HG02870 (cell line): ENCODE data around the gene GPX4.

Experiments
- ATAC-seq: cut with Tn5 transposase; IDR thresholded peaks from one replicate; pipeline ENCODE4 v1.9.1; 2021; ENCODE audit warnings: mild to moderate bottlenecking, moderate library complexity; ENCODE audit not compliant: unreplicated experiment

Gene GPX4, protein sequence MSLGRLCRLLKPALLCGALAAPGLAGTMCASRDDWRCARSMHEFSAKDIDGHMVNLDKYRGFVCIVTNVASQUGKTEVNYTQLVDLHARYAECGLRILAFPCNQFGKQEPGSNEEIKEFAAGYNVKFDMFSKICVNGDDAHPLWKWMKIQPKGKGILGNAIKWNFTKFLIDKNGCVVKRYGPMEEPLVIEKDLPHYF

DNA sequence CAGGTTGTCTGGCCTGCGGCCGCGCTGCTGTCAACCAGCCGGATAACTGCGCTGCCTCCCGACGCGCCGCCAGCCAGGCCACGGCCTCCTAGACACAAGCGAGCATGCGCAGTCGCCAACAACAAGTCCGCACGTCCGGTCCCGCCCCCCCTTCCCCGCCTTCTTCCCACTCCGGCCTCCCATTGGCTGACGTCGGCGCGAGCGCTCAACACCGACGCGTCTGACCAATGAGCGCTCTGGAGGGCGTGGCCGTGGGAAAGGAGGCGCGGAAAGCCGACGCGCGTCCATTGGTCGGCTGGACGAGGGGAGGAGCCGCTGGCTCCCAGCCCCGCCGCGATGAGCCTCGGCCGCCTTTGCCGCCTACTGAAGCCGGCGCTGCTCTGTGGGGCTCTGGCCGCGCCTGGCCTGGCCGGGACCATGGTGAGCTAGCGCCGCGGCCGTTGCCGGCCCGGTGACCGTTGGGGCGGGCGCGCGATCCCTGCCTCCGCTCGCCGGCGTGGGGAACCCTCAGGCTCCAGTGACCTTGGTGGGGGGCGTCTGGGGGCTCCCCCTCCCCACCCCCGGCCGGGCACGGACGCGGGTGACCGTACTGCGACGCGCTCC lies at the start of gene GPX4:
TSS of gene GPX4 (plus strand) at position 287 of the 603 bp plus-strand sequence. CDS start at position 337, 50 bp downstream.
- ATAC-seq, result peak; percentile 81

DNA sequence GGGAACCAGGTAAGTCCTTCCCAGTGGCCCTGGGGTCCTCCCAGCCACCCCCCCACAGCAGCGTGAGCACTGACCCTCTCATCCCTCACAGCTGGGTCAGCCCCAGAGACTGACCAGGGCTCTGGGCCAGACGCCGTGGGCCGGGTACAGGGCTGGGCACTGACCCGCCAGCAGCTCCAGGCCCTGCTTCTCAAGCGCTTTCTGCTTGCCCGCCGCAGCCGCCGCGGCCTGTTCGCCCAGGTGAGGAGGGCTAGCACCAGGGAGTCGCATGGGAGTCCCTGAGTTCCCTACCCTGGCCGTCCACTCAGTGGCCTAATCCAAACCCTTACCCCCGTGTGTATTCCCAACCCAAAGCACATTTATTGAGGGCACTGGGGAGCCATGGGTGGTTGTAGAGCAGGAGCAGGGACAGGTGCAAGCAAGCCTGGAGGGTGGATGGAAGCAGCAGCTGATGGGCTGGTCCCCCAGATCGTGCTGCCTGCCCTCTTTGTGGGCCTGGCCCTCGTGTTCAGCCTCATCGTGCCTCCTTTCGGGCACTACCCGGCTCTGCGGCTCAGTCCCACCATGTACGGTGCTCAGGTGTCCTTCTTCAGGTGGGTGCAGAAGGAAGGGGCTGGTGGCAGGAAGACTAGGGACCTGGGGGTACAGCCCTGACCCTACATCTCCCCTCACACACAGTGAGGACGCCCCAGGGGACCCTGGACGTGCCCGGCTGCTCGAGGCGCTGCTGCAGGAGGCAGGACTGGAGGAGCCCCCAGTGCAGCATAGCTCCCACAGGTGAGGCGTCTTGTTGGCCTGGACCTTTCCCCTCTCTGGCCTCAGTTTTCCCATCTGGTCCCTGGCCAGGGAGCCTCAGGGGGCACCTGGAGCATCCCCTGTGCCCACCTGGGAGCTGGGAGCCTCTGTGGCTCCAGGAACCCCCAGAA lies 49.4 kb upstream of the GPX4 start:
- ATAC-seq, result no peak

DNA sequence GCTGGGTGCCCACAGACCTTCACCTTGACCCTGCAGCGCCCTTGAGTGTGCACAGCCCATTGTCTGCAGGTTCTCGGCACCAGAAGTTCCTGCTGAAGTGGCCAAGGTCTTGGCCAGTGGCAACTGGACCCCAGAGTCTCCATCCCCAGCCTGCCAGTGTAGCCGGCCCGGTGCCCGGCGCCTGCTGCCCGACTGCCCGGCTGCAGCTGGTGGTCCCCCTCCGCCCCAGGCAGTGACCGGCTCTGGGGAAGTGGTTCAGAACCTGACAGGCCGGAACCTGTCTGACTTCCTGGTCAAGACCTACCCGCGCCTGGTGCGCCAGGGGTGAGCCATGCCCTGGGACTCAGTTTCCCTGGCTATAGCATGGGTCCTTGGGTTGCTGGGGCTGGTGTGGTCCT lies 48.8 kb upstream of the GPX4 start:
- ATAC-seq, result no peak

DNA sequence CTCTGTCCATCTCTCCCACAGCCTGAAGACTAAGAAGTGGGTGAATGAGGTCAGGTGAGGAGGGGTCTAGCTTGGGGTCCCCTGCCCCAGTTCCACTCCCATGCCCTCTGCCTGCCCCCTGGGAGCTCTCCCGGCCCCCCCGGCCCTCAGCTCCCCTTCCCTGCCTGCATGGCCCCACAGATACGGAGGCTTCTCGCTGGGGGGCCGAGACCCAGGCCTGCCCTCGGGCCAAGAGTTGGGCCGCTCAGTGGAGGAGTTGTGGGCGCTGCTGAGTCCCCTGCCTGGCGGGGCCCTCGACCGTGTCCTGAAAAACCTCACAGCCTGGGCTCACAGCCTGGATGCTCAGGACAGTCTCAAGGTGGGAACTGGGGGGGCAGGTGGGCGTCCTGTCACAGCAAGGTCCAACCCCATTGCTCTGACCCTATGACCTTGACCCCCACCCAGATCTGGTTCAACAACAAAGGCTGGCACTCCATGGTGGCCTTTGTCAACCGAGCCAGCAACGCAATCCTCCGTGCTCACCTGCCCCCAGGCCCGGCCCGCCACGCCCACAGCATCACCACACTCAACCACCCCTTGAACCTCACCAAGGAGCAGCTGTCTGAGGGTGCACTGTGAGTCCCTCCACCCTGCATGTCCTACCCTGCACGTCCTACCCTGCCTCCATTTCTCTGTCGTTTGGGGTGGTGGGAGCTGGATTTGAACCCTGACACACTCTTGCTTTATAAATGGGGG lies 47.7 kb upstream of the GPX4 start:
- no peak for ATAC-seq

DNA sequence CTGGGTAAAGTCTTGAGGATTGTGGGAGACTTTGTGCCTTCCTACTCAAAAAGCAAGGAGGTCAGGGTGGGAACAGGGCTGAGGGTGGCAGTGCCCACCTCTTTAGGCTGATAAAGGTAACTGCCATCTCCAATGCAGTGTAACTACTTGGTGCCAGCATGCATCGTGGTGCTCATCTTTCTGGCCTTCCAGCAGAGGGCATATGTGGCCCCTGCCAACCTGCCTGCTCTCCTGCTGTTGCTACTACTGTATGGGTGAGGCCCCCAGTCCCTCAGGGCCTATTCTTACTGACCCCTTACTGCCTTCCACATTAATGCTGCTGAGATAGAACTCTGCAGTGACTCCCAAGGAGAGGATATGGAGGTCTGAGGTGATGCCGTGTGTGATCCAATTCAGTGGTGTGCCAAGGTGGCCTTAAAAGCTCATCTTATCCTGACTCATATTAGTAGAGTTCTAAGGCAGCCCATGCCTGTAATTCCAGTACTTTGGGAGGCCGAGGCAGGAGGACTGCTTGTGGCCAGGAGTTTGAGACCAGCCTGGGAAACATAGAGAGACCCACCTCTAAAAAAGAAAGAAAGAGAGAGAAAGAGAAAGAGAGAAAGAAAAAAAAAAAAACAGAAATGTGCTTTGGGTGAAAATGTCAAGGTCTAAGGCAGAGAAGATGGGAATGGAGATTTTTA lies 46.5 kb upstream of the GPX4 start:
- no peak for ATAC-seq

DNA sequence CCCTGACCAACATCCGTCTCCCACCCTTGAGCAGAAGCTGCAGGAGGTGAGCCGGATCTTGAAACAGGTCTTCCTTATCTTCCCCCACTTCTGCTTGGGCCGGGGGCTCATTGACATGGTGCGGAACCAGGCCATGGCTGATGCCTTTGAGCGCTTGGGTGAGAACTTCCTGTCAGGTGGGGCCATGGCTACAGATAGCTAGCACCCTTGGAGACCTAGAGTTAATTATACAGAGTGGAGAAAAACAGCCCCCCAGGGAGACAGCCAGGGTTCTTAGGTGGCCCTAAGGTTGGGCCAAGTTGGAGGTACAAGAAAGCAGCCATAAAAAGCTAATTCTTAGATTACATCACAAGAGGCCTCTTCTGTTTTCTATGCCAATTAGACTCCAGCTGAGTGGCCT lies 45.7 kb upstream of the GPX4 start:
- ATAC-seq, result no peak

DNA sequence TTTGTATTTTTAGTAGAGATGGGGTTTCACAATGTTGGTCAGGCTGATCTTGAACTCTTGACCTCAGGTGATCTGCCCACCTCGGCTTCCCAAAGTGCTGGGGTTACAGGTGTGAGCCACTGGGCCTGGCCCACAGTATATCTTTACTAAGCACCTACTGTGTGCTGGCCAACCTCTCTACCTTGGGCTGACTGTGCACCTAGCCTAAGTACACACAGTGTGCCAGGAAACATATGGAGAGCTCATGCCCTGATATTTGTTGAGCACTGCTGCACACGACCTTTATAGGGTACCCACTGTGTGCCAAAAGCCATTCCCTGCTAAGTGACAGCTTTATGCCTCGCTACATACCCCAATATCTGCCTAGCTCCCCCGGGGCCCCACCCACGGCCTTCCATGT lies 43.1 kb upstream of the GPX4 start:
- no peak for ATAC-seq

DNA sequence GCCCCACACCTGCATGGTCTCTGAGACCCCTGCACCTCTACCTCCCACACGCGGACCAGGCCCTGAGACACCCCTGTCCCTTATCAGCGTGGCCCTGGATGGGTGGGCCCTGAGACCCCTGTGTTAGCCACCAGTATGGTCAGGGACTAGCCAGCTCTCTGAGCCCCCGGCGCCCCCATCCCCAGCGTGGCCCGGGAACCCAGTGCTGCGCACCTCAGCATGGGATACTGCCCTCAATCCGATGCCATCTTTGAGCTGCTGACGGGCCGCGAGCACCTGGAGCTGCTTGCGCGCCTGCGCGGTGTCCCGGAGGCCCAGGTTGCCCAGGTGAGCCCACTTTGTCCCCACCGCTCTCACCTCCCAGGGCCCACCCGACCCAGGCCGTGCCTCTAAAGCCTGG lies 41.8 kb upstream of the GPX4 start:
- no peak for ATAC-seq

DNA sequence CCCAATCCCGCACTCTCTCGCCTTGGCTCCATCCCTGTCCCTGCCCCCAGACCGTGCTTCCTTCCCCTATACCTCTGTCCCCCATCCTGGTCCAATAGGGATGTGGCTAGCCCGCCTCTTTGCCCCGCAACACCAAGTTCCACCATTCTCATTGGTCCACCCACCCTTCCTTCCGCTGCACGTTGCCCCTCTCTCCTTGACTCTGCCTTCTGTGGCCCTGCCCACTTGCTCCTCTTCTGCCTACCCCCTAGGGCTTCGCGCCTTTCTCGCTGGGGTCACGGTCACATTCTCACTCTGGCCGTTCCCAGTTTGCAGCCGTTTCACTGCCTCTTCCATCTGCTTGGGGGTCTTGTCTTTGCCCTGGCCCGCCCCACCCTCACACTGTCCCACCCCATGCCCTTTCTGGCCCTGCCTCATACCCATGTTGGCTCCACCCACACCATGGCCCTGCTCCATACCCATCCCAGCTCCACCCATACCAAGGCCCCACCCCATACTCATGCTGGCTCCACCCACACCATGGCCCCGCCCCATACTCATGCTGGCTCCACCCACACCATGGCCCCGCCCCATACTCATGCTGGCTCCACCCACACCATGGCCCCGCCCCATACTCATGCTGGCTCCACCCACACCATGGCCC lies 41.3 kb upstream of the GPX4 start:
- ATAC-seq, result no peak

DNA sequence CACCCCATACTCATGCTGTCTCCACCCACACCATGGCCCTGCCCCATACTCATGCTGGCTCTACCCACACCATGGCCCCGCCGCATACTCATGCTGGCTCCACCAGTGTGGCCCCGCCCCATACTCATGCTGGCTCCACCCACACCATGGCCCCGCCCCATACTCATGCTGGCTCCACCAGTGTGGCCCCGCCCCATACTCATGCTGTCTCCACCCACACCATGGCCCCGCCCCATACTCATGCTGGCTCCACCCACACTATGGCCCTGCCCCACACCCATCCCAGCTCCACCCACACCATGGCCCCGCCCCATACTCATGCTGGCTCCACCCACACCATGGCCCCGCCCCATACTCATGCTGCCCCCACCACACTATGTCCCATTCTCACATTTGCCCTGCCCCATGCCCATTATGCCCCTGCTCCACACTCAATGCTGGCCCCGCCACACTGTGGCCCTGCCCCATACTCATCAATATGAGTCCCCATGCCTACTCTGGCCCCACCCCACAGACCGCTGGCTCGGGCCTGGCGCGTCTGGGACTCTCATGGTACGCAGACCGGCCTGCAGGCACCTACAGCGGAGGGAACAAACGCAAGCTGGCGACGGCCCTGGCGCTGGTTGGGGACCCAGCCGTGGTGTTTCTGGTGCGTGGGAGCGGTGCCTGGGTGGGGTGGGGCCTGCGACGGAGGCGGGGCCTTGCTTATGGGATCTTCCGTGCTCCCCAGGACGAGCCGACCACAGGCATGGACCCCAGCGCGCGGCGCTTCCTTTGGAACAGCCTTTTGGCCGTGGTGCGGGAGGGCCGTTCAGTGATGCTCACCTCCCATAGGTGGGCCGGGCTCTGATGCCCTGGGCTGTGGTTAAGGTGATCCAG lies 40.5 kb upstream of the GPX4 start:
- ATAC-seq, result no peak

DNA sequence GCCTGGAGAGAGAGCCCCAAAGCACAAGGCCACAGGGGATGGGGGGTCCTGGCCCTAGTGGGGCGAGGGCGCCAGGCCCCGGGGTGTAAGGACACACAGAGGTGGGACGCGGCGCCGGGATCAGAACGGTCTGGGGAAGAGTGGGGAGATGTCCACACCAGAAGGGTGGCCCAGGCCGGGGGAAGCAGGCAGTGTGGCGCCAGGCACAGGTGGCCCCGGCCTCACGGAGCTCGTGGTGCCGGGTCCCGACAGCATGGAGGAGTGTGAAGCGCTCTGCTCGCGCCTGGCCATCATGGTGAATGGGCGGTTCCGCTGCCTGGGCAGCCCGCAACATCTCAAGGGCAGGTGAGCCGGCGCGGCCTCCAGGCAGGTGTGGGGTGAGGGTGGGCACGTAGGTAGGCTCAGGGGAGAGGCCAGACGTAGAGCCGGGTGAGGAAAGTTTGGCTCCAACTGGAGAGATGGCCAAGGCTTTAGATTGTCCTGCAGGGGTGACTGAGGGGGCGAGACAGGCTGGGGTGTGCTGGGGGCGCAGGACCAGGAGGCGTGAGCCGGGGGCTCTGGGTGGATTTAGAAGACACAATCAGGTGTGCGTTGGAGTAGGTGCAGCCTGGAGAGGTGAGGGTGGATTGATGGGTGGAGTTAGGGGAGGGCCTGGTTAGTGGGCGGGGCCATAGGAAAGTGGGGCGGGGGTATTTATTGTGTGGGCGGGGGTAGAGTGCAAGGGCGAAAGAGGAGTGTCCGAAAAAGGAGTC lies 39.7 kb upstream of the GPX4 start:
- ATAC-seq, result no peak

DNA sequence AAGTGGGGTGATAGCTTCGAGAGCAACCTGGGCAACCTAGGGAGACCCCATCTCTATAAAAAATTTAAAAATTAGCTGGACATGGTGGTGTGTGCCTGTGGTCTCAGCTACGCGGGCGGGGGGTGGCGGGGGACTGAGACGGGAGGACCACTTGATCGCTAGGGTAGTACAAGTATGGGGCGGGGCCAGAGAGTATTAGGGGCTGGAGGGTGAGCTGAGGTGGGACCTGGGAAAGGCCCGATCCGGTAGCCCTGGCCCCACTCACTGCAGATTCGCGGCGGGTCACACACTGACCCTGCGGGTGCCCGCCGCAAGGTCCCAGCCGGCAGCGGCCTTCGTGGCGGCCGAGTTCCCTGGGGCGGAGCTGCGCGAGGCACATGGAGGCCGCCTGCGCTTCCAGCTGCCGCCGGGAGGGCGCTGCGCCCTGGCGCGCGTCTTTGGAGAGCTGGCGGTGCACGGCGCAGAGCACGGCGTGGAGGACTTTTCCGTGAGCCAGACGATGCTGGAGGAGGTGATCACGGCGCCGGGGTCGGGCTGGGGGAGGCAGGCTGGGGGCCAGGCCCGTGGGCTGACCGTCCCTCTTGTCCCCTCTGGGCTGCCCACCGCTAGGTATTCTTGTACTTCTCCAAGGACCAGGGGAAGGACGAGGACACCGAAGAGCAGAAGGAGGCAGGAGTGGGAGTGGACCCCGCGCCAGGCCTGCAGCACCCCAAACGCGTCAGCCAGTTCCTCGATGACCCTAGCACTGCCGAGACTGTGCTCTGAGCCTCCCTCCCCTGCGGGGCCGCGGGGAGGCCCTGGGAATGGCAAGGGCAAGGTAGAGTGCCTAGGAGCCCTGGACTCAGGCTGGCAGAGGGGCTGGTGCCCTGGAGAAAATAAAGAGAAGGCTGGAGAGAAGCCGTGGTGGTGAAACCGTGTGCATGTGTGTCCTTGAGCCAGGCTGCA lies 38.9 kb upstream of the GPX4 start:
- ATAC-seq, result no peak

DNA sequence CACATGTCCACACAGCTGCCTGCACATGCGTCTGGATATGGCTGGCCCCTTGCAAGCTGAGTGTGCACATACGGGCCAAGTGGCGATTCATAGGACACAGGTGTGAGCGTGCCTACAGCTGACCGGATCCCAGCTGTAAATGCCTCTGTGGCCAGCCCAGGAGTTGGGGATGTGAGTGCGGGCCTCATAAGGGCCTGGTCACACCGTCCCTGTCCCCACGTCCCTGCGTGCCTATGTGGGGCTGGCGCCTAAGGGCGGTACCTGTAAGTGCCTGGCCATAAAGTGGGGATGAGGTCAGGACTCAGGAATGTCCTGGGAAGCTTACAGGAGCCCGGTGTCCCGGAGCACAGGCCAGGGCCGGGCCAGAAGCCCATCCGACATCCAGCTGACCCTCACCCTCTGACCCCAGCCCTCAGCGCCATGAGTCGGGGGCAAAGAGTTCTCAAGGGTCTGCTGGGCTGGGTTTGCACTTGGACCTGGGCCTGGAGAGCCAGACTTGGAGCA lies 38.1 kb upstream of the GPX4 start:
- ATAC-seq, result no peak

DNA sequence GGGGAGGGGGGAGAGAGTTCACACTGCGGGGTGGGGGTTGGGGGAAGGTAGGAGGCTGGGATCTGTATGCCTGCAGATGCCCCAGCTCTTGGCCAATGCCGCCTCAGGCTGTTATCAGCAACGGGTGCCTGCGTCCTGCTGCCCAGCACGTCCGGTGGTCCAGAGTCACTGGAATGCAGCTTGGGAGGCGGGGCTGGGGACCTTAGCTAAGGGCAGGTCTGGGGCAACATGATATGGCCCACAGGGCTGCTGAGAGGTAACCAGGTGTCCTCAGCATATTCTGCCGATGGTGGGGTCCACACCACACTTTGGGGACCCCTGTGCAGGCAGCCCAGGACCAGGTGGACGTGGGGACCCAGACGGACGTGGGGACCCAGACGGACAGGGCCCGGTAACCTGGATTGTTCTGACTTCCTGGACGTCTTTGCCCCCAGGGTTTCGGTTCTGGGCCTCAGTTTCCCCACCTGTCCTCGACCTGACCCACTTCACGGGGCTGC lies 37.5 kb upstream of the GPX4 start:
- ATAC-seq, result no peak

DNA sequence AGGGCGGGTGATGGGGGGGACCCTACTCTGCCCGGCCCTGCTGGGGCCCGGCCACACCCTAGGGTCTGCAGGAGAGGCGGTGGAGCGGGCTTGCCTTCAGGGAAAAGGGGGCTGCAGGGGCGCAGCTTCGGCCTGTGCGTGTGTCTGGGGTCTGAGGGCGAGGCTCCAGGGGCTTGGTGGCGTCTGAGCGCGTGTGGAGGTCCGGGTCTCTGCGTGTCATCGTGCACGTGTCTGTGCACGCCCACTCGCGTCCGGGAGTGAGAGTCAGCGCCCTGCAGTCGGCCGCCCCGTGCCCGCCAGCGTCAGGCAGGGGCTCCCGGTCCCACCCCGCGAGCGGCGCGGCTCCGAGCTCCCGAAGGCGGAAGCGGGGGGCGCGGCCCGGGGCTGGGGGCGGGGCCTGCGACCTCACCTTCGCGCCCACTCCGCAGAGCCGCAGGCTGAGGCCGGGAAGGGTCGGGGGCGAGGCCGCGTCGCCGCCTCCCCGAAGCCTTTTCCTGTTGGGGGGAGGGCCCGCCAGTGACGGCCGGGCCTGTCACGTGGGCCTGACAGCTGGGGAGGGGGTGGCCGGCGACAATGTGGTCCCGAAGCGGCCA lies 37.0 kb upstream of the GPX4 start, which contains the start of gene ARHGAP45:
TSS of gene ARHGAP45 (plus strand) at position 420 of the 593 bp plus-strand sequence. CDS start 239 bp downstream, outside the sequence.
- no peak for ATAC-seq

DNA sequence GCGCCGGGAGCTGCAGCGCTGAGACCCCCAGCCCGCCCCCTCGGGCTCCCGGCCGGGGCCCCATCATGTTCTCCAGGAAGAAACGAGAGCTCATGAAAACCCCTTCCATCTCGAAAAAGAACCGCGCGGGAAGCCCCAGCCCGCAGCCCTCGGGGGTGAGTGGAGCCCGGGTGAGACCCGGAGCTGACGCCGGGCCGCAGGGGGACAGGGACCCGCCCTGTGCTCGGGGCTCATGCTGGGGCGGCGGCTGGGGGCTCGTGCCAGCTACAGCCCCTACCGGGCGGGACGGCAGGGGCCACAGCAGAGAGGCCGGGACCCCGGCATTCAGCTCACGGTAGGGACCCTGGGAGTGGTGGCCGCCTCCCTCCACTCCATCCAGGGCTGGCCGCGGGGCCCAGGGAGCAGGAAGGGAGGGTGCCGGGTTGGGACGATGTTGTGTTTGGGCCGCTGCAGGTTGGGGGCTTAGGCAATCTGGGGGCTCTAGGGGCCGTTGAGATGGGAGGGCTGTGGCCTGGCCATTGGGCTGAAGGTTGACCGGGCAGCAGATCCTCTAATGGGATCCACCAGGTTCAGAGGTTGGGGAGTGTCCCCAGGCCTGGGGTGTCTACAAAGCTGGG lies 36.3 kb upstream of the GPX4 start:
- no peak for ATAC-seq
